RWPE2 (cell line): ENCODE data around the gene PCYT1A.
A peak's percentile ranks its signal among the peaks of the same experiment; 100 is the strongest.

Source experiments
- ATAC-seq: fragments of 200-7000 bp; cut with Tn5 transposase; 3 replicates; pipeline ENCODE4 v1.9.1; 2021; ENCODE audit warnings: low read depth
- DNase-seq: peaks from one replicate; pipeline ENCODE4 v3.0.0-alpha.2; 2020; ENCODE audit warnings: low spot score
- H3K27ac ChIP-seq: fragments of 450-650 bp; 2 replicates; pipeline ENCODE4 v1.5.1; 2017; ENCODE audit warnings: mild to moderate bottlenecking; ENCODE audit not compliant: poor library complexity, severe bottlenecking
- H3K27me3 ChIP-seq: fragments of 250-450 bp; sonication (Bioruptor Pico); 2 replicates; pipeline ENCODE4 v1.5.1; 2021; ENCODE audit warnings: mild to moderate bottlenecking, moderate library complexity; ENCODE audit not compliant: insufficient read depth, poor library complexity, severe bottlenecking
- H3K36me3 ChIP-seq: fragments of 250-450 bp; sonication (Bioruptor Pico); 2 replicates; pipeline ENCODE4 v1.5.1; 2020; ENCODE audit warnings: low read depth, mild to moderate bottlenecking, moderate library complexity
- H3K4me1 ChIP-seq: fragments of 250-450 bp; sonication (Bioruptor Pico); 2 replicates; pipeline ENCODE4 v1.5.1; 2021; ENCODE audit warnings: mild to moderate bottlenecking, moderate library complexity; ENCODE audit not compliant: insufficient read depth, poor library complexity, severe bottlenecking
- H3K4me3 ChIP-seq: fragments of 250-450 bp; sonication (Bioruptor Pico); 2 replicates; pipeline ENCODE4 v1.5.1; 2021; ENCODE audit warnings: mild to moderate bottlenecking, moderate library complexity; ENCODE audit not compliant: severe bottlenecking
- H3K9me3 ChIP-seq: fragments of 250-450 bp; sonication (Bioruptor Pico); 2 replicates; pipeline ENCODE4 v1.5.1; 2021; ENCODE audit warnings: mild to moderate bottlenecking, moderate library complexity; ENCODE audit not compliant: severe bottlenecking
- TF ChIP-seq, protein P1 (sequence below): fragments of 450-650 bp; IDR thresholded peaks from one replicate; pipeline ENCODE4 v1.5.1; 2017; ENCODE audit warnings: mild to moderate bottlenecking, moderate library complexity; ENCODE audit not compliant: poor library complexity, severe bottlenecking

The PCYT1A gene

DNA sequence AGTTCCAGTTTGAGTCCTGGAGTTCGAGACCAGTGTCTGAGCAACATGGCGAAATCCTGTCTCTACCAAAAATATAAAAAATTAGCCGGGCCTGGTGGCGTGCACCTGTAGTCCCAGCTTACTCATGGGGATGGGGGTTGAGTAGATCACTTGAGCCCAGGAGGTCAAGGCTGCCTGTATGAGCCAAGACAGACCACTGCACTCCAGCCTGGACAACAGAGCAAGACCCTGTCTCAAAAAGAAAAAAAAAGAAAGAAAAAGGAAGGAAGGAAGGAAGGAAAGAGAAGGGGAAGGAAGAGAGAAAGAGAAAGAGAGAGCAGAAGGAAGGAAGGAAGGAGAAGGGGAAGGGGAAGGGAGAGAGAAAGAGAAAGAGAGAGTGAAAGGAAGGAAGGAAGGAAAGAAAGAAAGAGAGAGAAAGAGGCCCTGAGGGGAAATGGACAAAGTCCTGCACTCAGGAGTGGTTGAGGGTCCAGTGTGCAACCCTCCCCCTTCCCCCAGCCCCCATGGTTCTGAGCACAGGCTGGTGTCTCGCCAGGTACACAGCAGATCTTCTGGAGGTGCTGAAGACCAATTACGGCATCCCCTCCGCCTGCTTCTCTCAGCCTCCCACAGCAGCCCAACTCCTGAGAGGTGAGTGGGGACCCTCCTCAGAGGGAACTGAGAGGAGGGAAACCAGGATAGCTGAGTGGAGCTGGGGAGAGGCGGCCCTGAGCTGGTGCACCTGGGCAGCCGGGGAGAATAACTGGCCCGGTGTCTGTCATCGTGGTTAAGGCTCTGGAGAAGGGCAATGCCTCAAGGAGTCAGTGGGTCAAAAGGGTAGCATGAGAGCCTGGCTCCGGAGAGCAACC is 70.0 kb downstream of the PCYT1A start:
- H3K4me3 ChIP-seq = no peak overlapping the region
- peaks cover 6% of the 10 kb centered on the region for H3K4me1 ChIP-seq

DNA sequence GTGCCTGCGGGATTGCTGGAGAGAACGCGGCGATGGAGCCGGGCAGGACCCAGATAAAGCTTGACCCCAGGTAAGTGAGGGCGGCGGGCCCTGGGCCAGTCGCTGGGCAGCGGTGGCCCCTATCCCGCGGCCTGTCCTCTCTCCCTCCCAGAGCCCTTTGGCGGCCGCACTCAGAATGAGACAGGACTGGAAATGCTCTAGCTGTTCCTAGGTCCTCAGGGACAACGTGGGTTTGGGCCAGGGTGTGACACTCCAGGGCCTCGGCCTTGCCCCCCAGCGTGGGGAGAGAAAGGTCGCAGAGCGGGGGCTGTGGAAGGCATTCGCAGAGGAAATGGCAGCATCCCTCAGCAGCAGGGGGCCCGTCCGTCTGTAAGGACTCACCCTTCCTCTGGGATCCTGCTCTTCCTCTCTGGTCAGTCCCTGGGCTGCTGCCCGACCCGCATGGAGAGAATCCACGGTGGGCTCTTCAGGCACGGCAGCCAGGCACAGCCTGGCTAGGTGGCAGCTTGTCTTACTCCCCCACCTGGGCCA is 70.8 kb downstream of the PCYT1A start:
- no peak for ATAC-seq
- no peak for DNase-seq
- Histone ChIP-seq H3K4me3 (no peak overlapping the region), H3K27me3 (no peaks in the 10 kb centered on the region), H3K27ac (no peak overlapping the region), H3K9me3 (no peaks in the 10 kb centered on the region), H3K4me1 (peaks cover 6% of the 10 kb centered on the region), H3K36me3 (no peaks in the 10 kb centered on the region)
- TF ChIP-seq, protein P1, sequence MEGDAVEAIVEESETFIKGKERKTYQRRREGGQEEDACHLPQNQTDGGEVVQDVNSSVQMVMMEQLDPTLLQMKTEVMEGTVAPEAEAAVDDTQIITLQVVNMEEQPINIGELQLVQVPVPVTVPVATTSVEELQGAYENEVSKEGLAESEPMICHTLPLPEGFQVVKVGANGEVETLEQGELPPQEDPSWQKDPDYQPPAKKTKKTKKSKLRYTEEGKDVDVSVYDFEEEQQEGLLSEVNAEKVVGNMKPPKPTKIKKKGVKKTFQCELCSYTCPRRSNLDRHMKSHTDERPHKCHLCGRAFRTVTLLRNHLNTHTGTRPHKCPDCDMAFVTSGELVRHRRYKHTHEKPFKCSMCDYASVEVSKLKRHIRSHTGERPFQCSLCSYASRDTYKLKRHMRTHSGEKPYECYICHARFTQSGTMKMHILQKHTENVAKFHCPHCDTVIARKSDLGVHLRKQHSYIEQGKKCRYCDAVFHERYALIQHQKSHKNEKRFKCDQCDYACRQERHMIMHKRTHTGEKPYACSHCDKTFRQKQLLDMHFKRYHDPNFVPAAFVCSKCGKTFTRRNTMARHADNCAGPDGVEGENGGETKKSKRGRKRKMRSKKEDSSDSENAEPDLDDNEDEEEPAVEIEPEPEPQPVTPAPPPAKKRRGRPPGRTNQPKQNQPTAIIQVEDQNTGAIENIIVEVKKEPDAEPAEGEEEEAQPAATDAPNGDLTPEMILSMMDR = no peak

More for the DNA sequence above, 70.0 kb downstream of the PCYT1A start:
- no peak for ATAC-seq
- no peaks in the 10 kb centered on the region for H3K36me3 ChIP-seq
- H3K9me3 ChIP-seq = no peaks in the 10 kb centered on the region
- DNase-seq = no peak
- TF ChIP-seq, protein P1 = no peak
- no peak overlapping the region for H3K27ac ChIP-seq
- H3K27me3 ChIP-seq = no peaks in the 10 kb centered on the region

DNA sequence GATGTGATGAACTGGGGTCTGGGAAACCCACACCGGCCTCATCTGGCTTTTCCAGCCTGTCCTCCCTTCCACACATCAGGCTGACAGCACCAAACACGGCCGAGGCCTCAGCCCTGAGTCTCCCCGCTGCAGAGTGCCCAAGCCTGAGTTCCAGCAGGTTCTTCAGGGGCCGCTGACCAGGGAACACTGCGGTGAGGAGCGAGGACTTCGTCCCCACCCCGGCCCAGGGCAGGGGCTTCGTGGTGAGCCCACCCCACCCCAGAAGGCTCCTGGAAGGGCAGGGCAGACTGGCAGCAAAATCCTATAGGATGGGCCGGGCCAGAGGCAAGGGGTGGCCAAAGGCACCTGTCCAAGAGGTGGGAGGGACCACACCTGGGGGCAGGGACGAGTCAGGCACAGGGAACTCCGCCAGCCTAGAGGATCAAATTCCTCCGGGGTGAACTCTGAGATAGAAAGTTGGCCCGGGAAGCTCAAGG is 71.4 kb downstream of the PCYT1A start, which contains the start of gene SLC51A:
Gene SLC51A (plus strand): TSS at position 446 of the 476 bp plus-strand sequence. CDS start 179 bp downstream, outside the sequence.
- DNase-seq = no peak
- TF ChIP-seq, protein P1 = no peak

DNA sequence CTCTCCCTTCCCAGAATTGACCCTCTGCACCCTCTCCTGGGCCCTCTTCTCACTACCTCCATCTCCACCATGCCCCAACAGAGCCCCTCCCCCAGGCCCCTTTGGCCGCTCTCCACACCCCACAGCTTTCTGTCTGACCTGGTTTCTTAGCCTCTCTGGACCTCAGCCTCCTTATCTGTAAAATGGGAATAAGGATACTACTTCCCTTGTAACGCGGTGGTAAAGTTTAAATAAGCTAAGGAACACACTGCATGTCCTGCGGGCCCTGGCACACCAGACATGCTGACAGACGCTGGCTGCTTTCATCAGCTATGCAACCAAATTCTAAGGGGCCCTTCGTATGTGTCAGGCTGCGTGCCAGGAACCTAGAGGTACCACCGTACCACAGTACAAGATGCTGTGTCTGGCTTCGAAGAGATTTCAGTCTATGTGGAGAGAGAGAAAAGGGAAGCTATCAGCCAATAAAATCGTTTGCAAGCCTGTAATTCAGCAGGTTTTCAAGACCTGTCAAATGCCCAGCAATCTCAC is 72.0 kb downstream of the PCYT1A start:
- H3K27ac ChIP-seq = no peak overlapping the region
- H3K4me3 ChIP-seq = no peak overlapping the region
- no peaks in the 10 kb centered on the region for H3K27me3 ChIP-seq
- peaks cover 6% of the 10 kb centered on the region for H3K4me1 ChIP-seq
- TF ChIP-seq, protein P1 = no peak
- ATAC-seq (no peak), DNase-seq (no peak)
- H3K9me3 ChIP-seq = no peaks in the 10 kb centered on the region
- H3K36me3 ChIP-seq = no peaks in the 10 kb centered on the region

More for the DNA sequence above, 71.4 kb downstream of the PCYT1A start, which contains the start of gene SLC51A:
- Histone ChIP-seq H3K27ac (no peak within 1 kb of the TSS), H3K4me1 (peaks cover 6% of the 10 kb centered on the region), H3K27me3 (no peaks in the 10 kb centered on the region), H3K9me3 (no peaks in the 10 kb centered on the region), H3K4me3 (no peak within 1 kb of the TSS), H3K36me3 (no peaks in the 10 kb centered on the region)
- ATAC-seq = peak; percentile 65
